K562 (cell line): ENCODE data around the gene JUNB. TPM values are rescaled to one million over a fixed set of nuclear protein-coding genes. Genes with fewer than 3 reads are reported as not detected.

Experiments
- ZBTB40 ChIP-seq, 2 experiments: fragments of 450-650 bp in 1 of 2; sonication (generic) in 1 of 2; formaldehyde crosslinking in 1 of 2; IDR thresholded peaks; 2 replicates each; pipeline versions ENCODE4 v1.7.1 to v1.9.0; 2016 to 2022; ENCODE audit warnings: inconsistent platforms in 1 of 2, mild to moderate bottlenecking in 1 of 2, missing genetic modification reagents in 1 of 2
- polyA plus RNA-seq, 8 experiments: library from polyadenylated mRNA; depleted of rRNA in 4 of 8; stranded (reverse) in 5 of 8; unstranded in 3 of 8; fragments of >200 nt; fragmentation: Nextera tagmentation in 2 of 8; fragmentation: Illumina TruSeq in 1 of 8; extraction: Ambion mirVana in 2 of 8; extraction: Trizol in 1 of 8; gene quantifications; 2 replicates each; pipeline versions ENCODE4 v1.2.1 to v1.2.3, GENCODE V29; 2011 to 2014; ENCODE audit warnings: inconsistent platforms in 1 of 8, missing spikeins in 1 of 8
- total RNA-seq, 7 experiments: library from RNA; depleted of rRNA in 6 of 7; stranded (reverse); fragments of >200 nt in 6 of 7; fragmentation: Illumina TruSeq in 2 of 7; extraction: Trizol in 2 of 7; gene quantifications; 2 replicates each; pipeline versions ENCODE4 v1.2.1 to v1.2.3, GENCODE V29; 2011 to 2021; ENCODE audit warnings: low replicate concordance in 1 of 7

The JUNB gene
- total and polyA plus RNA-seq, 9 of the 15 experiments (the other 6 are each of a cell fraction or from before 2014, with no cell fraction given), result 0.23 to 88.1 (median 13.1) TPM

- TF ChIP-seq ZBTB40 (IDR thresholded peaks at IDR 0.05) (no peak), ZBTB40 (CRISPR knock-in tag; IDR thresholded peaks at IDR 0.05) (no peak)
- TF ChIP-seq, all 486 proteins: peak for 0
Observed at GRCh38 chr19:12752056-12752781, 39.1 kb upstream of the JUNB start (continued).
